ENCODE measurements around the gene RPLP1.

The RPLP1 gene

GRCh38 chr15:69491038-69491505 lies 38.5 kb downstream of the RPLP1 start:
- Histone ChIP-seq H3K27ac (replicated peaks) (no peak overlapping the region), H3K27me3 (ENCODE audit: insufficient read depth, poor library complexity, severe bottlenecking) (no peaks in the 10 kb centered on the region), H3K4me3 (replicated peaks; ENCODE audit: insufficient read depth, low read length) (no peak overlapping the region)
- no peak for DNase-seq (ENCODE audit: low read depth in 1 of 2, low spot score in 1 of 2)
- TF ChIP-seq SPI1 (IDR thresholded peaks at IDR 0.05; ENCODE audit: borderline replicate concordance, low read depth) (no peak), GABPA (IDR thresholded peaks at IDR 0.05; ENCODE audit: low read depth) (no peak)

GRCh38 chr15:69493406-69493805 lies 40.8 kb downstream of the RPLP1 start:
- H3K27ac ChIP-seq (replicated peaks): no peak overlapping the region
- DNase-seq (ENCODE audit: low read depth in 1 of 2, low spot score in 1 of 2): no peak
- H3K27me3 ChIP-seq (ENCODE audit: insufficient read depth, poor library complexity, severe bottlenecking): no peaks in the 10 kb centered on the region
- H3K4me3 ChIP-seq (replicated peaks; ENCODE audit: insufficient read depth, low read length): no peak overlapping the region
- no peak for TF ChIP-seq SPI1 (IDR thresholded peaks at IDR 0.05; ENCODE audit: borderline replicate concordance, low read depth)
- TF ChIP-seq REST (IDR thresholded peaks at IDR 0.05; ENCODE audit: insufficient replicate concordance, low read depth): no peak
- TF ChIP-seq POLR2AphosphoS5 (IDR thresholded peaks at IDR 0.05; ENCODE audit: low read depth): no peak
- TF ChIP-seq GABPA (IDR thresholded peaks at IDR 0.05; ENCODE audit: low read depth): no peak
- no peak for TF ChIP-seq CTCF (IDR thresholded peaks at IDR 0.05; ENCODE audit: insufficient read depth, low read length)

- no peak overlapping the region for H3K27ac ChIP-seq (replicated peaks)
- H3K27me3 ChIP-seq (ENCODE audit: insufficient read depth, poor library complexity, severe bottlenecking): no peaks in the 10 kb centered on the region
- no peak overlapping the region for H3K4me3 ChIP-seq (replicated peaks; ENCODE audit: insufficient read depth, low read length)
- no peak for DNase-seq (ENCODE audit: low read depth in 1 of 2, low spot score in 1 of 2)
- no peak for TF ChIP-seq POLR2AphosphoS5 (IDR thresholded peaks at IDR 0.05; ENCODE audit: low read depth)
Measured at GRCh38 chr15:69496001-69496400, 43.4 kb downstream of the RPLP1 start.

- H3K27ac ChIP-seq (replicated peaks): no peak overlapping the region
- no peak for TF ChIP-seq GABPA (IDR thresholded peaks at IDR 0.05; ENCODE audit: low read depth)
- no peak for TF ChIP-seq REST (IDR thresholded peaks at IDR 0.05; ENCODE audit: insufficient replicate concordance, low read depth)
- no peak for TF ChIP-seq CTCF (IDR thresholded peaks at IDR 0.05; ENCODE audit: insufficient read depth, low read length)
- TF ChIP-seq POLR2AphosphoS5 (IDR thresholded peaks at IDR 0.05; ENCODE audit: low read depth): no peak
- no peak for TF ChIP-seq SPI1 (IDR thresholded peaks at IDR 0.05; ENCODE audit: borderline replicate concordance, low read depth)
- no peak overlapping the region for H3K4me3 ChIP-seq (replicated peaks; ENCODE audit: insufficient read depth, low read length)
- no peak for DNase-seq (ENCODE audit: low read depth in 1 of 2, low spot score in 1 of 2)
- no peaks in the 10 kb centered on the region for H3K27me3 ChIP-seq (ENCODE audit: insufficient read depth, poor library complexity, severe bottlenecking)
Measured at GRCh38 chr15:69497076-69497475, 44.5 kb downstream of the RPLP1 start.

- DNase-seq (ENCODE audit: low read depth in 1 of 2, low spot score in 1 of 2): no peak
- no peak overlapping the region for H3K27ac ChIP-seq (replicated peaks)
- H3K27me3 ChIP-seq (ENCODE audit: insufficient read depth, poor library complexity, severe bottlenecking): no peaks in the 10 kb centered on the region
- no peak overlapping the region for H3K4me3 ChIP-seq (replicated peaks; ENCODE audit: insufficient read depth, low read length)
- TF ChIP-seq POLR2AphosphoS5 (IDR thresholded peaks at IDR 0.05; ENCODE audit: low read depth): no peak
- TF ChIP-seq CTCF (IDR thresholded peaks at IDR 0.05; ENCODE audit: insufficient read depth, low read length): no peak
- TF ChIP-seq REST (IDR thresholded peaks at IDR 0.05; ENCODE audit: insufficient replicate concordance, low read depth): no peak
- no peak for TF ChIP-seq GABPA (IDR thresholded peaks at IDR 0.05; ENCODE audit: low read depth)
- TF ChIP-seq SPI1 (IDR thresholded peaks at IDR 0.05; ENCODE audit: borderline replicate concordance, low read depth): no peak
Measured at GRCh38 chr15:69497667-69498066, 45.0 kb downstream of the RPLP1 start.
